ENCODE data around the gene MRPS6.

The MRPS6 gene

GRCh38 chr21:34073032-34073748, at the start of gene MRPS6, which contains the start of gene SLC5A3:
TSS of gene MRPS6 (plus strand) at chr21:34073578. CDS start at chr21:34073701, 123 bp downstream.
TSS of gene SLC5A3 (plus strand) at chr21:34073578. CDS start at chr21:34095199, 21,621 bp downstream.
- peak; percentile 72 for DNase-seq

DNA sequence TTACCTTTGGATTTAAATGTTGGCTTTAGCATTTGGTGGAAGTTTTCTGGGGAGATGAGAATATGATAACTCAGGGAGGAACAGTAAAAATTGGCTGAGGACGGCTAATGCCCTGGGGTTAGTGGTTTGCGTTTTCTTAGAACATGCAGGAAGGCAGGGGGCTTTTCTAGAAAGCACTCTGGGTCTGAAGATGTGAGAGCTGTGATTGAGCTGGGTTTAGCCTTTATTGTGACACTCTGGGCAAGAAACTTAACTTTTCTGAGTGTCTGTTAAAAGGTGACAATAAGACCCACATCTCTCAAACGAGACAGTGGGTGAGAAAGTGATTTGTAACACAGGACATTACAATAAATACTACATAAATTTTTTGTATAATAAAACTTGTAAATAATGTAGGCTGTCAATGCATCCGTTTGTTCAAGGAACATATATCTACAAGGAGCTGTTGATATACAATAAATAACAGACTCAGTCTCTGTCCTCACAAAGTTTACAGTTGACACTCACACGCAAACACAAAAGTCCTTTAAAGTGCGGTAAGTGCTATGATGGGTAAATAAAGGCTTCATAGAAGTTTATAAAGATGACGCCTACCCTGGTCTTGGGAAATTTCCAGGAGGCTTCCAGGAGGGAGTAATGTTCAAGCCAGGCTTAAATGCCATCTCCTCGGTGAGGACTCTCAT, 49.5 kb upstream of the MRPS6 start:
- peak; percentile 24 for DNase-seq

DNA sequence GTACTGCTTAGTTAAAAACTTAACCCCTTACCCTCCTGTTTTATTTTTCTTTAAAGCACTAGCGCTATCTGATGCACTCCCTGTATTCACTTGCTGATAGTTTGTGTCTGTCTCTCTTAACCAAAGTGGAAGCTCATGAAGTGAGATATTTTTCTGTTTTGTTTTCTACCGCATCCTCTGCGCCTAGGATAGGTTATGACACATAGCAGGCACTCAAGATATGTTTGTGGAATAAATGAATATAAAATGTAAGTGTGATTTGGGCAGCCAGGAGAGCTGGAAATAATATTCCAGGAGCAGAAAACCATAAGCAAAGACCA, 49.0 kb upstream of the MRPS6 start:
- DNase-seq = no peak

- DNase-seq = no peak
Measured at GRCh38 chr21:34027721-34028461, 45.5 kb upstream of the MRPS6 start.

DNA sequence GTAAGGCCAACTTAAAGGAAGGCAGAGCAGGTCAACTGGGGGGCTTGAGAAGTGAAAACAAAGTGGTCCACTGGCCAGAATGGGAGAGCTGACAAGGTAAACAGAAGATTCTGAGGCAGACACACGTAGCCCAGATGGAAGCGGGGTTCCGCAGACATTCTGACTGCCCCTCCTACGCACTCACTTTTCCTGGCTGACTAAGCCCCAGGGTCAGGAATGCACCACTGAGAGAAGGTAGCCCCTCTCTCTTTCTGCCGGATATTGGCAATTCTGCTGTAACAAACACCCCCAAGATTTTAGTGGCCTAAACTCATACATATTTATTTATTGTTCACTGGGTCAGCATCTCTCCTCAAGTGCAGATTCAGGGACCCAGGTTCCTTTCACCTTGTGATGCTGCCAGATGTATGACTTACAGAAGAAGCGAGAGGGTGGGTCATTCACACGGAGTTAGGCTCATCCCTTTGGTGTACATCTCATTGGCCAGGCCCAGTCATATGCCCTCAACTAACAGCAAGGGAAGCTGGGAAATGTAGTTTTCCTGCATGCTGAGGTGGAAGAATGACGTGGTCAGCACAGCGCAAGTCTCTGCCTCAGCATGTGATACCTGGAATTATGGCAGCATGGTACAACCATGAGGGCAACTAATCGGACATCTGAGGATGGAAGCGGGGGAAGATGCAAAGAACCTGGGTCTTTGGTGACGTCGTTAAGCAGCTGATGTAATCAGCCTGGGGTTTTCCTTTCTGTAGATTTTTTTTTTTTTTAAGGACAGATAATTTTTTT, 43.4 kb upstream of the MRPS6 start:
- no peak for DNase-seq

GRCh38 chr21:34031835-34032370, 41.5 kb upstream of the MRPS6 start:
- DNase-seq = no peak

- DNase-seq = no peak
Measured at GRCh38 chr21:34034369-34035014, 38.9 kb upstream of the MRPS6 start.

- DNase-seq = no peak
Measured at GRCh38 chr21:34035619-34036354, 37.6 kb upstream of the MRPS6 start.

- no peak for DNase-seq
Measured at GRCh38 chr21:34037009-34037795, 36.2 kb upstream of the MRPS6 start.

- DNase-seq = no peak
Measured at GRCh38 chr21:34039678-34040382, 33.5 kb upstream of the MRPS6 start.

DNA sequence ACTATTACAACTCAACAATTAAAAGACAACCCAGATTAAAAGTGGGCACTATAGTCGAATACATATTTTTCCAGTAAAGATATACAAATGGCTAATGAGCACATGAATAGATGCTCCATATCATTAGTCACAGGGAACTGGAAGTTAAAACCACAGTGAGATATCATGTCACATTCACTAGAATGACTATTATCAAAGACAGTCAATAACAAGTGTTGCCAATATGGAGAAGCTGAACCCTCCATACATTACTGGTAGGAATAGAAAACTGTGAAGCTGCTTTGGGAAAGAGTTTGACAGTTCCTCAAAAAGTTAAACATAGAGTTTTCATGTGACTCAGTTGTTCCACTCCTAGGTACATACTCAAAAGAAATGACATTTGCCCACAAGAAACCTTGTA, 30.6 kb upstream of the MRPS6 start:
- DNase-seq = no peak

GRCh38 chr21:34043333-34043732, 30.0 kb upstream of the MRPS6 start:
- no peak for DNase-seq

GRCh38 chr21:34046917-34047316, 26.5 kb upstream of the MRPS6 start:
- no peak for DNase-seq

- DNase-seq = no peak
Measured at GRCh38 chr21:34047835-34048234, 25.5 kb upstream of the MRPS6 start.

- no peak for DNase-seq
Measured at GRCh38 chr21:34052171-34052570, 21.2 kb upstream of the MRPS6 start.

GRCh38 chr21:34054259-34054658, 19.1 kb upstream of the MRPS6 start:
- DNase-seq = peak; percentile 88

- DNase-seq = no peak
Measured at GRCh38 chr21:34055615-34056014, 17.8 kb upstream of the MRPS6 start.

DNA sequence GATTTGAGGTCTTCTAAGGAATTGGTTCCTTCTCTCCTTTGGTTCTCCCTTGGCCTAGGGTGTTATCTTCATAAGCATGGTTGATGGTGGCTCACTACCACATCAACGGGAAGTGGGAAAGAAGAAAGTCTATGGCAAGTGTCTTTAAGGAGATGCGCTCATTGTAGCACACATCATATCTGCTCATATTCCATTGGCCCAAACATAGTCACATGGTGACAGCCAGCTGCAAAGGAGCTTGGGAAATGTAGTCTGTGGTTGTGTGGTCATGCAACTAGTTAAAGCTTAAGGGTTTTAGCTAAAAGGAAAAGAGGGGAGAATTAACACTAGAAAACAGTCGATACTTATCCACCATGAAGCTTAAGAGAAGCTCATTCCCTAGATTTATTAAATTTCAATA, 11.4 kb upstream of the MRPS6 start:
- DNase-seq = no peak

DNA sequence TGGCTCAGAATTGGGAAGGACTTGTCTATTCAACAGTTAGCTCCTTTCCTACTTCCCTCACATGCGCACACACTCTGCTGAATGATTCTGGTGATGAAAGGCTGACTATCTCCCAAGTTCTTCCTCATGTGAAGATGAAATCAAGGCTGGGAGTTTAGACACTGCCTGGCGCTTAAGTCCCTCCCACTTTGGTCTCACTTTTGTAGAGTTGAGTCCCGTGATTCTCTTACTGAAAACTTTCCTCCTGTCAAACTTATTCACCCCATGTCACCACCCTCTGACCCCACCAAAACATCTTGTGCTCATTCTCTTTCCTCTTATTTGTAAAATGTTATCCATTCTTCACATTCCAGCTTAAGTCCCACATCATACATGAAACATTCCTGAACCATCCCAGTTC, 8.4 kb upstream of the MRPS6 start:
- no peak for DNase-seq

- DNase-seq = no peak
Measured at GRCh38 chr21:34071683-34072082, 1.7 kb upstream of the MRPS6 start.

Measured in NCI-H510A treated with DMSO at 0.1 percent for 48 hours (cell line).